ENCODE data around the gene CFAP77. TPM values are rescaled to one million over a fixed set of nuclear protein-coding genes. Genes with fewer than 3 reads are reported as not detected.

CFAP77 gene
- total and polyA plus RNA-seq, 7 donors = not detected

DNA sequence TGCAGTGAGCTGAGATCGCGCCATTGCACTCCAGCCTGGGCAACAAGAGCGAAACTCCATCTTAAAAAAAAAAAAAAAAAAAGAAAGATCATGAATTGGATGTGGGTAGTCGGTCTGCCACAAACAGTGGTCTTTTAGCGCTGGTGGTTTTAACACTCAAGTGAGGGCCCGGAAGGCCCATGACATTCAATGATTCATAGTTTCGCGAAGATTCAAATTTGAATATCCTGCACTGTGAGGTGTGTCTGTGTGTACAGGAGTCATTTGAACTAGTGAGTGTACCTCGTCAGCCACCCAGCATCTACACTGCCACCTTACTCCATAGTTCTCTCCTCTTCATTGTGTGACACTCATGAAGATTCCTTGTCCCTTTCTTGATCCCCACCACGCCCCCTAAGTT lies 41.3 kb downstream of the CFAP77 start:
- Histone ChIP-seq H3K9me3 (no peaks in the 10 kb centered on the region), H3K27ac (no peak overlapping the region), H3K36me3 (no peaks in the 10 kb centered on the region), H3K4me1 (no peaks in the 10 kb centered on the region), H3K4me3 (no peak overlapping the region), H3K27me3 (no peaks in the 10 kb centered on the region)
- WGBS, 2 donors = 77% methylated on average over 10 of the region's 10 CpGs
- TF ChIP-seq EP300 (IDR thresholded peaks at IDR 0.05) (no peak), CTCF (IDR thresholded peaks at IDR 0.05) (no peak), POLR2A (IDR thresholded peaks at IDR 0.05) (no peak), POLR2AphosphoS5 (IDR thresholded peaks at IDR 0.05) (no peak)
- intact Hi-C loops (cut with DNase I) = no loop called here
- DNase-seq = no peak

DNA sequence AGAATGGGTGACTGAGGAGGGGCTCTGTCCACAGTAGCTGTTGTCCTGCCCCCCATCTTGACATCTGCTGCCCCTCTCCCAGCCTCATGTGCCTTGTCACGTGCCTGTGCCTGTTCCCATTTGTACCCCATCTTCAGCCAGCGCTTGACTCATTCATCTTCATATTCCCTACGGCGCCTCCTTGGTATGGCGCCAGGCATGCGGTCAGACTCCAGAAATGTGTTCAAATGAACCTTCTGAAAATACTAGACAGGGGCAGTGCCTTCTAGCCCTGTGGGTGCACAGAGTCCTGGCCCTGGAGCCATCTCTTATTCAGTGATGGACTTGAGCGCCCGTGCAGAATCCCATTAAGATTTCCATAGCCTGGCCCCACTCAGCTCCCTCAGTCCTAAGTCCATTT lies 46.2 kb downstream of the CFAP77 start:
- no peak overlapping the region for H3K4me3 ChIP-seq
- intact Hi-C loops (cut with DNase I) = no loop called here
- TF ChIP-seq POLR2A (IDR thresholded peaks at IDR 0.05) = no peak
- no peak for TF ChIP-seq EP300 (IDR thresholded peaks at IDR 0.05)
- no peak for TF ChIP-seq POLR2AphosphoS5 (IDR thresholded peaks at IDR 0.05)
- no peak for TF ChIP-seq CTCF (IDR thresholded peaks at IDR 0.05)
- DNase-seq = no peak
- no peaks in the 10 kb centered on the region for H3K4me1 ChIP-seq
- peaks cover 4 to 45% (median 5%) of the 10 kb centered on the region in 3 donors for H3K27me3 ChIP-seq
- no peaks in the 10 kb centered on the region for H3K9me3 ChIP-seq
- H3K27ac ChIP-seq = no peak overlapping the region
- WGBS, 2 donors = 71 to 92% methylated on average over 8 of the region's 8 CpGs
- no peaks in the 10 kb centered on the region for H3K36me3 ChIP-seq

GRCh38 chr9:132457504-132458236 lies 47.7 kb downstream of the CFAP77 start:
- intact Hi-C loops (cut with DNase I) = no loop called here
- peaks cover 4 to 53% (median 5%) of the 10 kb centered on the region in 3 donors for H3K27me3 ChIP-seq
- TF ChIP-seq CTCF (IDR thresholded peaks at IDR 0.05) = no peak
- TF ChIP-seq EP300 (IDR thresholded peaks at IDR 0.05) = no peak
- no peak for TF ChIP-seq POLR2A (IDR thresholded peaks at IDR 0.05)
- no peak for TF ChIP-seq POLR2AphosphoS5 (IDR thresholded peaks at IDR 0.05)

DNA sequence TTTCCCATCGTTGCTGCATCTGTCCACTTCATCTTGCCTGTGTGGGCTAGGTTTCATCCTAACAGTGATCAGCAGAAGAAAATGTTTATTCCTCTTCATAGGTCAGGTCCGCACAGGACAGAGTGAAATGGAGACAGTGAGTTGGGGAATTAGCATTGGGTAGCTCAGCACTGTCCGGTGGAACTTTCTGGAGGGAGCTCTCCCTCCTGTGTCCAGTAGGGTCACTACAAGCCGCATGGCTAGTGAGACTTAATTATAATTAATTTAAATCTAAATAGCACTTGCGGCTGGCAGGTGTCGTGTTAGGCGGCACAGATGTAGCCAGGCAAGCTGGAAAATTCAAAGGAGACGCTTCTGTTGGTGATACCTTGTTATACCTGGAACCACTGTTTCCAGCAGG lies 48.4 kb downstream of the CFAP77 start:
- intact Hi-C loops (cut with DNase I) = no loop called here
- Histone ChIP-seq H3K9me3 (no peaks in the 10 kb centered on the region), H3K4me1 (no peaks in the 10 kb centered on the region), H3K36me3 (no peaks in the 10 kb centered on the region), H3K27ac (no peak overlapping the region), H3K4me3 (no peak overlapping the region), H3K27me3 (peaks cover 4 to 53% (median 5%) of the 10 kb centered on the region in 3 donors)
- WGBS, 2 donors = 87 to 88% methylated on average over 8 of the region's 8 CpGs
- DNase-seq = no peak
- TF ChIP-seq POLR2AphosphoS5 (IDR thresholded peaks at IDR 0.05) = no peak
- TF ChIP-seq CTCF (IDR thresholded peaks at IDR 0.05) = no peak
- no peak for TF ChIP-seq EP300 (IDR thresholded peaks at IDR 0.05)
- no peak for TF ChIP-seq POLR2A (IDR thresholded peaks at IDR 0.05)

More at GRCh38 chr9:132457504-132458236, 47.7 kb downstream of the CFAP77 start:
- no peaks in the 10 kb centered on the region for H3K36me3 ChIP-seq
- 39 to 56% methylated on average over 36 of the region's 36 CpGs for WGBS, 2 donors
- no peak overlapping the region for H3K4me3 ChIP-seq
- DNase-seq = no peak
- no peak overlapping the region for H3K27ac ChIP-seq
- no peaks in the 10 kb centered on the region for H3K9me3 ChIP-seq
- no peaks in the 10 kb centered on the region for H3K4me1 ChIP-seq

All from sigmoid colon (tissue), 7 donors.